ENCODE data around the gene PDGFC.
A peak's percentile ranks its signal among the peaks of the same experiment; 100 is the strongest.

Gene PDGFC

GRCh38 chr4:156971676-156972378 lies at the start of gene PDGFC:
Gene PDGFC, minus strand, starts transcription at chr4:156971799. Its CDS starts 896 bp downstream, at chr4:156970903.
- peak in 1 of 2 experiments; percentile 44 for DNase-seq

GRCh38 chr4:157020882-157021281 lies 49.3 kb upstream of the PDGFC start:
- no peak for DNase-seq

GRCh38 chr4:157018920-157019490 lies 47.4 kb upstream of the PDGFC start:
- DNase-seq = no peak

- DNase-seq = no peak
Measured at GRCh38 chr4:157014621-157015591, 43.3 kb upstream of the PDGFC start.

- DNase-seq = no peak
Measured at GRCh38 chr4:157013656-157014055, 42.1 kb upstream of the PDGFC start.

- DNase-seq = no peak
Measured at GRCh38 chr4:157012781-157013180, 41.2 kb upstream of the PDGFC start.

- DNase-seq = peak in 1 of 2 experiments; percentile 0
Measured at GRCh38 chr4:157012296-157012695, 40.7 kb upstream of the PDGFC start.

- no peak for DNase-seq
Measured at GRCh38 chr4:157010630-157011029, 39.0 kb upstream of the PDGFC start.

- no peak for DNase-seq
Measured at GRCh38 chr4:157005831-157006230, 34.2 kb upstream of the PDGFC start.

- peak; percentile 7 to 32 for DNase-seq
Measured at GRCh38 chr4:157005193-157005592, 33.6 kb upstream of the PDGFC start.

- no peak for DNase-seq
Measured at GRCh38 chr4:157004279-157005161, 32.9 kb upstream of the PDGFC start.

- DNase-seq = peak in 1 of 2 experiments; percentile 9
Measured at GRCh38 chr4:156999175-156999517, 27.5 kb upstream of the PDGFC start.

- DNase-seq = no peak
Measured at GRCh38 chr4:156998500-156999174, 27.0 kb upstream of the PDGFC start.

- DNase-seq = no peak
Measured at GRCh38 chr4:156992943-156993342, 21.3 kb upstream of the PDGFC start.

- DNase-seq = no peak
Measured at GRCh38 chr4:156991161-156991560, 19.6 kb upstream of the PDGFC start.

GRCh38 chr4:156983366-156983765 lies 11.8 kb upstream of the PDGFC start:
- peak in 1 of 2 experiments; percentile 1 for DNase-seq

- peak in 1 of 2 experiments; percentile 46 for DNase-seq
Measured at GRCh38 chr4:156981262-156981769, 9.7 kb upstream of the PDGFC start.

- no peak for DNase-seq
Measured at GRCh38 chr4:156977435-156978160, 6.0 kb upstream of the PDGFC start.

GRCh38 chr4:156976147-156976546 lies 4.5 kb upstream of the PDGFC start:
- no peak for DNase-seq

- DNase-seq = no peak
Measured at GRCh38 chr4:156975686-156976085, 4.1 kb upstream of the PDGFC start.

GRCh38 chr4:156974264-156974663 lies 2.7 kb upstream of the PDGFC start:
- DNase-seq = no peak
